A673 (cell line): ENCODE measurements around the gene PARD3. TPM values are rescaled to one million over a fixed set of nuclear protein-coding genes. Genes with fewer than 3 reads are reported as not detected.

ENCODE experiments used
- BruUV-seq: library from RNA; stranded (reverse); fragments of 400-500 nt; replicated peaks from 2 replicates; lab custom pipeline; 2021; lab: Mats Ljungman, UMichigan
- CTCF ChIA-PET: fragments of 300-600 bp; sonication (Branson Sonifier 250); formaldehyde crosslinking; loops from one replicate; lab custom pipeline; 2022; ENCODE audit warnings: antibody characterized with exemption; lab: Charles Lee
- POLR2A ChIA-PET: fragments of 300-600 bp; sonication (Branson Sonifier 250); formaldehyde crosslinking; loops from one replicate; lab custom pipeline; 2022; ENCODE audit warnings: antibody characterized with exemption; ENCODE audit not compliant: low non-redundant PET; lab: Charles Lee
- DNase-seq: peaks from one replicate; pipeline ENCODE4 v3.0.0-alpha.2; 2015; ENCODE audit warnings: low spot score
- H3K27ac ChIP-seq: fragments of 200-600 bp; sonication (generic); 2 replicates; pipeline ENCODE4 v1.5.1; 2016; ENCODE audit warnings: mixed run types, low read depth, mild to moderate bottlenecking, mixed read lengths, antibody characterized with exemption, low read length; ENCODE audit not compliant: poor library complexity, severe bottlenecking
- H3K27me3 ChIP-seq: fragments of 200-600 bp; sonication (generic); replicated peaks from 2 replicates; pipeline ENCODE4 v1.6.1; 2017; ENCODE audit warnings: mixed run types, low read depth, mild to moderate bottlenecking, mixed read lengths, antibody characterized with exemption, low read length; ENCODE audit not compliant: insufficient read depth, poor library complexity
- H3K36me3 ChIP-seq: fragments of 200-600 bp; sonication (generic); 2 replicates; pipeline ENCODE4 v1.6.1; 2016; ENCODE audit warnings: mixed run types, mild to moderate bottlenecking, mixed read lengths, antibody characterized with exemption, low read length; ENCODE audit not compliant: insufficient read depth, poor library complexity, severe bottlenecking
- H3K4me1 ChIP-seq: fragments of 200-600 bp; sonication (generic); 2 replicates; pipeline ENCODE4 v1.6.1; 2017; ENCODE audit warnings: mixed run types, mild to moderate bottlenecking, mixed read lengths, antibody characterized with exemption, low read length; ENCODE audit not compliant: insufficient read depth, poor library complexity, severe bottlenecking
- H3K4me3 ChIP-seq: fragments of 200-600 bp; sonication (generic); 2 replicates; pipeline ENCODE4 v1.5.1; 2016; ENCODE audit warnings: low read depth, mixed run types, mild to moderate bottlenecking, mixed read lengths, low read length; ENCODE audit not compliant: poor library complexity, severe bottlenecking
- H3K9me3 ChIP-seq: fragments of 200-600 bp; sonication (generic); 2 replicates; pipeline ENCODE4 v1.6.1; 2016; ENCODE audit warnings: mixed run types, low read depth, mild to moderate bottlenecking, mixed read lengths, antibody characterized with exemption, low read length; ENCODE audit not compliant: poor library complexity, severe bottlenecking
- EZH2 ChIP-seq: fragments of 200-600 bp; sonication (generic); IDR thresholded peaks from 2 replicates; pipeline ENCODE4 v1.6.1; 2017; ENCODE audit warnings: borderline replicate concordance, low read depth, mild to moderate bottlenecking, mixed read lengths, antibody characterized with exemption, low read length; ENCODE audit not compliant: poor library complexity, severe bottlenecking
- intact Hi-C: fragments of 100-400 bp; cut with micrococcal nuclease; formaldehyde crosslinking; loops from one replicate; pipeline ENCODE4 v1.10.0; 2022; ENCODE audit not compliant: unreplicated experiment
- total RNA-seq: library from RNA; stranded (reverse); gene quantifications from 2 replicates; pipeline ENCODE4 v1.2.3, GENCODE V29; 2021
- TF ChIP-seq, protein P1 (sequence below): fragments of 300-800, 200-600 bp; sonication (generic); conservative IDR thresholded peaks from 2 replicates; pipeline ENCODE4 v1.5.1; 2017; ENCODE audit warnings: low read depth, mild to moderate bottlenecking, antibody characterized with exemption, low read length, moderate library complexity, mixed read lengths

Gene PARD3
- total RNA-seq, 1 experiment from 2014 or later, result 28.0 TPM

DNA sequence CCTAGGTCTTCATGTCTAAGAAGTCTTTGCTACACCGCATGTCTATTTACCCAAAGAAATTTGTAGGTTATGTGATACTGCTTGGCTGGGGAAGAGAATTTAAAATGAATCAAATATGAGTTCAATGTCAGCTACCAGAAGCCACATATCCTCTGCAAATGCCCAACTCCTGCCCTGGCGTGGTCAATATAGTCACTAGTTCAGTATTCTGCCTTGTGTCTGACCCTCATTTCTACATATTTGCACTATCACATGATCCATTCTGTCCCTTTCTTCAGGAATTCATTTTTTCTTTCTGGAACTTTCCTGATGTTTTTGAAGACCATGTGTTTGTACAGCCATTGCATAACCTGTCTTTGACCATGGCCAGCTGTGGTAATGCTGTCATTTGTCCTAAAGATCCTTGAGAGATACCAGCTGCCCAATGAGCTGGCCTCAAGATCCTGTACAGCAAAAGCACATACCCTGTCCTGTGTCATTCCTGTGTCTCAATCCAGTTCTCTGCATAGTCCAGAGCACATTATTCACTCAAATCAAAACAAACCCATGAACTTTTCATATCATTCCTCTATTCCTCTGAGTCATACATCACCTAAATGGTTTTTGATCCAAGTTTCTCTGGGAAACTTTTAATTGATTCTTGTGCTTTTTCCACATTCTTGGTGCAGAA is 524.5 kb downstream of the PARD3 start:
- Histone ChIP-seq H3K27ac (no peak overlapping the region), H3K27me3 (no peaks in the 10 kb centered on the region), H3K9me3 (no peaks in the 10 kb centered on the region), H3K4me3 (no peak overlapping the region), H3K4me1 (peaks cover 4% of the 10 kb centered on the region), H3K36me3 (no peaks in the 10 kb centered on the region)
- BruUV-seq, result no TSS peak
- TF ChIP-seq EZH2, result no peak
- TF ChIP-seq, protein P1, sequence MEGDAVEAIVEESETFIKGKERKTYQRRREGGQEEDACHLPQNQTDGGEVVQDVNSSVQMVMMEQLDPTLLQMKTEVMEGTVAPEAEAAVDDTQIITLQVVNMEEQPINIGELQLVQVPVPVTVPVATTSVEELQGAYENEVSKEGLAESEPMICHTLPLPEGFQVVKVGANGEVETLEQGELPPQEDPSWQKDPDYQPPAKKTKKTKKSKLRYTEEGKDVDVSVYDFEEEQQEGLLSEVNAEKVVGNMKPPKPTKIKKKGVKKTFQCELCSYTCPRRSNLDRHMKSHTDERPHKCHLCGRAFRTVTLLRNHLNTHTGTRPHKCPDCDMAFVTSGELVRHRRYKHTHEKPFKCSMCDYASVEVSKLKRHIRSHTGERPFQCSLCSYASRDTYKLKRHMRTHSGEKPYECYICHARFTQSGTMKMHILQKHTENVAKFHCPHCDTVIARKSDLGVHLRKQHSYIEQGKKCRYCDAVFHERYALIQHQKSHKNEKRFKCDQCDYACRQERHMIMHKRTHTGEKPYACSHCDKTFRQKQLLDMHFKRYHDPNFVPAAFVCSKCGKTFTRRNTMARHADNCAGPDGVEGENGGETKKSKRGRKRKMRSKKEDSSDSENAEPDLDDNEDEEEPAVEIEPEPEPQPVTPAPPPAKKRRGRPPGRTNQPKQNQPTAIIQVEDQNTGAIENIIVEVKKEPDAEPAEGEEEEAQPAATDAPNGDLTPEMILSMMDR, result no peak
- ChIA-PET CTCF (no interaction called here), POLR2A (no interaction called here)
- intact Hi-C loops, result no loop called here
- no peak for DNase-seq

DNA sequence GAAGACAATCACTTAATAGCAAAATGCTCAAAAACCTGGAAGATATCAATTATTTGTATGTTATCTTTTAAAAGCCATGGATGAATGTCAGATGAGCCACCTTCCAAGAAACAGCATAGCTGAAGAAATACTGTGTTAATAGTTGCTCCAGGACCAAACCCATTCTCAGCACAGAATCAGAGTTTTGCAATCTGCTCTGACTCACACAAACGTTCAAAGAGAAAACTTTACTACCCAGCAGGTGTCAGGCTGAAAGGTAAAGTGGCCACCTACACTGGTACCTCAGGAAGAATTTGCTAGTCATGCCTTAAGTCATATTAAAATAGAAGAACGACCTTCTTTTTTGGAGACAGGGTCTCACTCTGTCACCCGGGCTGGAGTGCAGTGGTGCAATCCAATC is 526.5 kb downstream of the PARD3 start:
- DNase-seq, result no peak
- CTCF ChIA-PET, result no interaction called here
- H3K27ac ChIP-seq, result no peak overlapping the region
- POLR2A ChIA-PET, result no interaction called here
- peaks cover 4% of the 10 kb centered on the region for H3K4me1 ChIP-seq
- intact Hi-C loops, result no loop called here
- BruUV-seq, result no TSS peak
- TF ChIP-seq EZH2, result no peak
- TF ChIP-seq, protein P1, result no peak
- no peak overlapping the region for H3K4me3 ChIP-seq
- no peaks in the 10 kb centered on the region for H3K9me3 ChIP-seq
- no peaks in the 10 kb centered on the region for H3K36me3 ChIP-seq
- no peaks in the 10 kb centered on the region for H3K27me3 ChIP-seq

- H3K4me1 ChIP-seq, result no peaks in the 10 kb centered on the region
- BruUV-seq, result no TSS peak
- no peaks in the 10 kb centered on the region for H3K36me3 ChIP-seq
- intact Hi-C loops, result no loop called here
- DNase-seq, result no peak
- H3K9me3 ChIP-seq, result no peaks in the 10 kb centered on the region
- no peak for TF ChIP-seq EZH2
- TF ChIP-seq, protein P1, result no peak
- H3K27me3 ChIP-seq, result no peaks in the 10 kb centered on the region
- ChIA-PET CTCF (no interaction called here), POLR2A (no interaction called here)
- H3K4me3 ChIP-seq, result no peak overlapping the region
- no peak overlapping the region for H3K27ac ChIP-seq
Observed at GRCh38 chr10:34286136-34286739, 528.9 kb downstream of the PARD3 start.
